GM12865 (cell line): ENCODE data around the gene HMX2.

Source experiments
- DNase-seq: peaks from one replicate; pipeline ENCODE4 v3.0.0; 2010; ENCODE audit warnings: low read depth
- H3K4me3 ChIP-seq: 2 replicates; pipeline ENCODE4 v1.5.1; 2011; ENCODE audit warnings: mild to moderate bottlenecking, low read depth, low read length, control low read depth
- CTCF ChIP-seq: IDR thresholded peaks from 2 replicates; pipeline ENCODE4 v1.5.1; 2011; ENCODE audit warnings: low read length, control low read depth, low read depth, inconsistent platforms; ENCODE audit not compliant: insufficient read depth; ENCODE audit errors: missing control alignments

The HMX2 gene

GRCh38 chr10:123180101-123181090 lies 32.5 kb downstream of the HMX2 start:
- no peak overlapping the region for H3K4me3 ChIP-seq
- DNase-seq: no peak
- TF ChIP-seq CTCF: no peak

- H3K4me3 ChIP-seq: no peak overlapping the region
- DNase-seq: no peak
- no peak for TF ChIP-seq CTCF
Observed at GRCh38 chr10:123183724-123184123, 35.8 kb downstream of the HMX2 start.

- no peak for DNase-seq
- H3K4me3 ChIP-seq: no peak overlapping the region
- TF ChIP-seq CTCF: no peak
Observed at GRCh38 chr10:123187781-123188180, 39.8 kb downstream of the HMX2 start.

GRCh38 chr10:123191886-123192285 lies 44.0 kb downstream of the HMX2 start:
- TF ChIP-seq CTCF: no peak
- no peak for DNase-seq
- H3K4me3 ChIP-seq: no peak overlapping the region

GRCh38 chr10:123194056-123194455 lies 46.1 kb downstream of the HMX2 start:
- TF ChIP-seq CTCF: no peak
- H3K4me3 ChIP-seq: no peak overlapping the region
- DNase-seq: no peak
